A549 treated with AZD9567 at 1 μM for 4 hours (cell line): Measurements from ENCODE around the gene AARSD1. TPM values are rescaled to one million over a fixed set of nuclear protein-coding genes. Genes with fewer than 3 reads are reported as not detected.

ENCODE experiments used
- total RNA-seq: library from RNA; stranded (reverse); fragments of 200-300 nt; extraction: Qiagen RNA extraction; gene quantifications from 5 replicates; pipeline ENCODE4 v1.2.3, GENCODE V29; 2022; ENCODE audit not compliant: insufficient read depth

AARSD1 gene
- total RNA-seq = 53.9 to 60.7 TPM (median 58.3 TPM) in 5 replicates

GRCh38 chr17:42964161-42964932, at the start of gene AARSD1:
Gene AARSD1 (minus strand): TSS chr17:42964454. CDS start chr17:42964440, 14 bp downstream.

GRCh38 chr17:43006639-43007551, 42.6 kb upstream of the AARSD1 start, which contains the start of gene IFI35:
Gene IFI35 (plus strand): TSS chr17:43006784. CDS start chr17:43006948, 164 bp downstream.

GRCh38 chr17:42997984-42998938, 34.0 kb upstream of the AARSD1 start, which contains the start of gene RPL27:
Gene RPL27 (plus strand): TSS chr17:42998419. CDS start chr17:42998751, 332 bp downstream.

GRCh38 chr17:42980274-42980765, 16.1 kb upstream of the AARSD1 start, which contains the start of gene RUNDC1:
Gene RUNDC1 (plus strand): TSS chr17:42980565. CDS start chr17:42980577, 12 bp downstream.

GRCh38 chr17:42979511-42980273, 15.4 kb upstream of the AARSD1 start, which contains the start of gene PTGES3L:
Gene PTGES3L (minus strand): TSS chr17:42980080. CDS start chr17:42980053, 27 bp downstream.

Other genes starting within 250 kb of the AARSD1 start
- gene EZH1, start 219.4 kb downstream of the AARSD1 start, total RNA-seq = 6.6 to 12.7 TPM (median 12.2 TPM) in 5 replicates
- gene RAMP2, start 203.2 kb downstream of the AARSD1 start, total RNA-seq = 0.37 to 0.91 TPM (median 0.82 TPM) in 4 of 5 replicates, not detected in the other
- gene VPS25, start 191.0 kb downstream of the AARSD1 start, total RNA-seq = 120 to 147 TPM (median 124 TPM) in 5 replicates
- 1.3 to 2.0 TPM (median 1.8 TPM) in 4 of 5 replicates, not detected in the other for gene WNK4, start 183.8 kb downstream of the AARSD1 start, total RNA-seq
- gene COA3, start 165.8 kb downstream of the AARSD1 start, total RNA-seq = 123 to 134 TPM (median 124 TPM) in 5 replicates
- gene CNTD1, start 165.6 kb downstream of the AARSD1 start, total RNA-seq = 0.06 to 0.19 TPM (median 0.06 TPM) in 4 of 5 replicates, not detected in the other
- gene BECN1, start 140.2 kb downstream of the AARSD1 start, total RNA-seq = 77.7 to 99.1 TPM (median 84.7 TPM) in 5 replicates
- gene PSME3, start 131.1 kb downstream of the AARSD1 start, total RNA-seq = 223 to 270 TPM (median 236 TPM) in 5 replicates
- 0.77 to 3.0 TPM (median 2.4 TPM) in 5 replicates for gene AOC2, start 119.9 kb downstream of the AARSD1 start, total RNA-seq
- 1.2 to 2.0 TPM (median 1.5 TPM) in 5 replicates for gene AOC3, start 113.3 kb downstream of the AARSD1 start, total RNA-seq
- not detected in 5 replicates for gene G6PC1, start 63.7 kb downstream of the AARSD1 start, total RNA-seq
- 0.64 to 1.4 TPM (median 1.1 TPM) in 4 of 5 replicates, not detected in the other for gene PTGES3L, start 15.6 kb upstream of the AARSD1 start, total RNA-seq
- gene RUNDC1, start 16.1 kb upstream of the AARSD1 start, total RNA-seq = 18.0 to 20.9 TPM (median 20.3 TPM) in 5 replicates
- gene RPL27, start 34.0 kb upstream of the AARSD1 start, total RNA-seq = 2,997 to 4,045 TPM (median 3,077 TPM) in 5 replicates
- gene IFI35, start 42.3 kb upstream of the AARSD1 start, total RNA-seq = 15.9 to 20.5 TPM (median 17.9 TPM) in 5 replicates
- 228 to 249 TPM (median 236 TPM) in 5 replicates for gene VAT1, start 57.9 kb upstream of the AARSD1 start, total RNA-seq
- 0.10 to 0.26 TPM (median 0.13 TPM) in 4 of 5 replicates, not detected in the other for gene RND2, start 60.8 kb upstream of the AARSD1 start, total RNA-seq
- 20.2 to 39.9 TPM (median 23.5 TPM) in 5 replicates for gene BRCA1, start 160.9 kb upstream of the AARSD1 start, total RNA-seq
- 33.1 to 42.6 TPM (median 38.2 TPM) in 5 replicates for gene NBR1, start 206.8 kb upstream of the AARSD1 start, total RNA-seq
- 0.99 to 1.2 TPM (median 1.1 TPM) in 4 of 5 replicates, not detected in the other for gene TMEM106A, start 247.4 kb upstream of the AARSD1 start, total RNA-seq